GM21576 (cell line): ENCODE results near the gene KCNC1.

ENCODE experiments used
- ATAC-seq: cut with Tn5 transposase; IDR thresholded peaks from one replicate; pipeline ENCODE4 v1.9.1; 2021; ENCODE audit warnings: mild to moderate bottlenecking, moderate library complexity; ENCODE audit not compliant: unreplicated experiment

The KCNC1 gene

GRCh38 chr11:17788084-17788483 is 53.5 kb downstream of the KCNC1 start:
- no peak for ATAC-seq

- no peak for ATAC-seq
These were observed 55.9 kb downstream of the KCNC1 start for GRCh38 chr11:17790453-17790852.

GRCh38 chr11:17791144-17791543 is 56.6 kb downstream of the KCNC1 start:
- no peak for ATAC-seq

- ATAC-seq = no peak
These were observed 57.6 kb downstream of the KCNC1 start for GRCh38 chr11:17792161-17792560.

- ATAC-seq = no peak
These were observed 59.1 kb downstream of the KCNC1 start for GRCh38 chr11:17793642-17794170.

GRCh38 chr11:17794981-17795380 is 60.4 kb downstream of the KCNC1 start:
- no peak for ATAC-seq

- ATAC-seq = no peak
These were observed 61.6 kb downstream of the KCNC1 start for GRCh38 chr11:17796154-17796553.

- no peak for ATAC-seq
These were observed 63.7 kb downstream of the KCNC1 start for GRCh38 chr11:17798253-17798652.

- ATAC-seq = no peak
These were observed 64.1 kb downstream of the KCNC1 start for GRCh38 chr11:17798716-17799115.

- ATAC-seq = no peak
These were observed 64.6 kb downstream of the KCNC1 start for GRCh38 chr11:17799147-17799546.

GRCh38 chr11:17801166-17801565 is 66.6 kb downstream of the KCNC1 start:
- ATAC-seq = no peak

- ATAC-seq = no peak
These were observed 67.9 kb downstream of the KCNC1 start for GRCh38 chr11:17802491-17802890.

GRCh38 chr11:17803754-17804334 is 69.3 kb downstream of the KCNC1 start:
- no peak for ATAC-seq

GRCh38 chr11:17805043-17805442 is 70.5 kb downstream of the KCNC1 start:
- ATAC-seq = no peak

GRCh38 chr11:17805873-17806272 is 71.3 kb downstream of the KCNC1 start:
- ATAC-seq = no peak

GRCh38 chr11:17807034-17807433 is 72.5 kb downstream of the KCNC1 start:
- no peak for ATAC-seq

GRCh38 chr11:17810041-17810440 is 75.5 kb downstream of the KCNC1 start:
- ATAC-seq = no peak

GRCh38 chr11:17810746-17811145 is 76.2 kb downstream of the KCNC1 start:
- no peak for ATAC-seq

- ATAC-seq = no peak
These were observed 76.8 kb downstream of the KCNC1 start for GRCh38 chr11:17811352-17811751.

GRCh38 chr11:17812091-17812864 is 77.7 kb downstream of the KCNC1 start:
- ATAC-seq = no peak

GRCh38 chr11:17812865-17813187 is 78.2 kb downstream of the KCNC1 start:
- ATAC-seq = no peak

GRCh38 chr11:17813391-17814059 is 78.9 kb downstream of the KCNC1 start:
- ATAC-seq = no peak
